Muscle layer of colon (tissue), 2 donors: ENCODE measurements around the gene NEGR1.

Experiments used
- H3K27ac ChIP-seq: one replicate; pipeline ENCODE4 v1.7.0; 2013; ENCODE audit warnings: low read depth, mild to moderate bottlenecking, low read length, moderate library complexity
- H3K27me3 ChIP-seq, 2 donors: one replicate each; pipeline ENCODE4 v1.7.0; 2013; ENCODE audit warnings: low read length in 2 of 2, mild to moderate bottlenecking in 2 of 2; ENCODE audit not compliant: insufficient read depth in 2 of 2, control insufficient read depth in 1 of 2
- H3K36me3 ChIP-seq: one replicate; pipeline ENCODE4 v1.7.0; 2013; ENCODE audit warnings: mild to moderate bottlenecking, low read length; ENCODE audit not compliant: insufficient read depth
- H3K4me1 ChIP-seq: one replicate; pipeline ENCODE4 v1.7.0; 2013; ENCODE audit warnings: mild to moderate bottlenecking, low read length; ENCODE audit not compliant: insufficient read depth
- H3K4me3 ChIP-seq, 2 donors: one replicate each; pipeline ENCODE4 v1.7.0; 2013; ENCODE audit warnings: low read length in 2 of 2, low read depth in 1 of 2, mild to moderate bottlenecking in 1 of 2, moderate library complexity in 1 of 2
- H3K9ac ChIP-seq: one replicate; pipeline ENCODE4 v1.7.0; 2013; ENCODE audit warnings: low read length
- H3K9me3 ChIP-seq: one replicate; pipeline ENCODE4 v1.7.0; 2013; ENCODE audit warnings: mild to moderate bottlenecking, low read length
- donor health status: abdominal sarcoma.
- donor health status: Adenocarcinoma of cecum.

NEGR1 gene

GRCh38 chr1:71621785-71622184, 660.6 kb downstream of the NEGR1 start:
- no peaks in the 10 kb centered on the region for H3K27me3 ChIP-seq
- H3K36me3 ChIP-seq = no peaks in the 10 kb centered on the region
- H3K4me3 ChIP-seq = no peak overlapping the region
- no peak overlapping the region for H3K27ac ChIP-seq
- peaks cover 4% of the 10 kb centered on the region for H3K4me1 ChIP-seq
- H3K9ac ChIP-seq = no peak overlapping the region
- H3K9me3 ChIP-seq = no peaks in the 10 kb centered on the region

DNA sequence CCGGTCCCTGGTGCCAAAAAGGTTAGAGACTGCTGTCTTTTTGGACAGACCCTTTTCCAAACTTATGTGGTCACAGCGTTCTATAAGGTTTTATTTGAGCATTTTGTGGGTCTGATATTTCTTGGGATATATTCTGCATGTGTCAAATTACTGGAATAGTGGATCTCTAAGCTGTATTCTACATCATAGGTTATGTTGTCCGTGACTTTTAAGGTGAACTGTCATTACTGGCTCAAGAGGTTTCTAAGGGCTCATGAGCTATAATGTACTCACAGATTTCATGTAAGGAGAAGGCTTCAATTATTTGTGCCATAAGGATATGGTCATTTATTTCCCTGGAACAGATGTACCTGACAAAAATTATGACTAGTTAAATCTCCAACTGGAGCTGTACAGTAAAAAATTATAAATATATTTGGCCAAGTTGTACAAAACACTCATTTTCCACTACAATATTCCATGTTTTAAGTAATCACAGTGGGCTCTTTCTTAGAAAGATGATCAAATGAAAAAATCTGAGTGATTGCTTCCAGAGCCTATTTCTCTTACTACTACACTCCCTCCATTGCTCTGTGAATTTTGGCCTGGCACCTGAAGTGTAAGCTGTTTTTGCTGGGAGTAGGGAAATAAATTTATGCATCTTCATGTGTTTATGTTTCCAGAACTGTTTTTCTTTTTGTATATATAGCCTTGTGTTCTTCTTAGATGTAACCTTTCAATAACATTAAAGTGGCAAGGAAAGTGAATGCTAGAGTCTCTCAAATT, 663.4 kb downstream of the NEGR1 start:
- Histone ChIP-seq H3K36me3 (no peaks in the 10 kb centered on the region), H3K4me1 (peaks cover 4% of the 10 kb centered on the region)

GRCh38 chr1:71618191-71618590, 664.1 kb downstream of the NEGR1 start:
- Histone ChIP-seq H3K9ac (no peak overlapping the region), H3K27me3 (no peaks in the 10 kb centered on the region), H3K4me3 (no peak overlapping the region), H3K9me3 (no peaks in the 10 kb centered on the region), H3K4me1 (peaks cover 4% of the 10 kb centered on the region), H3K27ac (no peak overlapping the region), H3K36me3 (no peaks in the 10 kb centered on the region)

More for the DNA sequence above, 663.4 kb downstream of the NEGR1 start:
- H3K9ac ChIP-seq = no peak overlapping the region
- H3K27ac ChIP-seq = no peak overlapping the region
- H3K4me3 ChIP-seq = no peak overlapping the region
- no peaks in the 10 kb centered on the region for H3K27me3 ChIP-seq
- H3K9me3 ChIP-seq = no peaks in the 10 kb centered on the region

DNA sequence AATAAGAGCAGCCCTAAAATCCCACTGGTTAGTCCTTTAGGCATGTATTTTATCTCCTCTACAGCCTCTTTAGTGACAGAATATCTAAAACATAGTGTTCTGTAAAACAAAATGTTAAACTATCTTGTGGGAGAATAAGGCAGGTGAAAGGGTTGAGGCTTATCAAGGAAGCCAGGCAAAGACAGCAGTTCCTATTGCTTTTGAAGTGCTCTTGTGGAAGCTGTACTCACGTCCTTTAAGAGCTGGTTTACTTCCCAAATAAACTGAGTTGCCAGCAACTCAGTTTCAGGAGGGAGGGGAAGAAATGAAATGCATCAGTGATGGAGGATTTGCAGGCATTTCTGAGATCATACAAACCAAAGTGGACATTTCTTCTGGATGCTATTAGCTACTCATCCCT, 671.9 kb downstream of the NEGR1 start:
- Histone ChIP-seq H3K36me3 (peaks cover 15% of the 10 kb centered on the region), H3K27ac (no peak overlapping the region), H3K4me1 (no peaks in the 10 kb centered on the region), H3K9me3 (no peaks in the 10 kb centered on the region), H3K9ac (no peak overlapping the region), H3K27me3 (no peaks in the 10 kb centered on the region), H3K4me3 (no peak overlapping the region)

GRCh38 chr1:71603044-71603776, 679.1 kb downstream of the NEGR1 start:
- no peaks in the 10 kb centered on the region for H3K27me3 ChIP-seq
- H3K4me1 ChIP-seq = no peaks in the 10 kb centered on the region
- peaks cover 9% of the 10 kb centered on the region for H3K36me3 ChIP-seq
- no peak overlapping the region for H3K27ac ChIP-seq
- H3K4me3 ChIP-seq = no peak overlapping the region
- H3K9me3 ChIP-seq = no peaks in the 10 kb centered on the region
- H3K9ac ChIP-seq = no peak overlapping the region

DNA sequence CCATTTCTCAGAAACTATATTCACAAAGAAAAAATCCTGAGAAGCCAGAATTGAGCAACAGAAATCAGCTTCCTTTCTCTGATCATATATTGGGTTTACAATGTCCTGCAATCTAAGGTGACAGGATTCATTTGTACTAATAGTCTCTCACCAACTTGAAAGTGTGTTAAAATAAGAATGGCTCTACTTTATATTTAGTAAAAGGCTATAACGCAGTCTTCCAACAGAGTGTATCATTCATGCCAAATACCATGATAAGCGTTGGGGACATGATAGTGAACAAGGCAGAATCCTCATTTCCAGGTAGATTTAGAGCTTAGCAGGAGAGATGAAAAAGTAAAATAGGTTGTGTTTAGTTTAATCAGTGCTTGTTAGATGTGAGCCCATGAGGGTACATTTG, 682.3 kb downstream of the NEGR1 start:
- no peaks in the 10 kb centered on the region for H3K9me3 ChIP-seq
- no peak overlapping the region for H3K27ac ChIP-seq
- no peak overlapping the region for H3K4me3 ChIP-seq
- H3K27me3 ChIP-seq = no peaks in the 10 kb centered on the region
- peaks cover 5% of the 10 kb centered on the region for H3K36me3 ChIP-seq
- H3K4me1 ChIP-seq = no peaks in the 10 kb centered on the region
- H3K9ac ChIP-seq = no peak overlapping the region

- no peaks in the 10 kb centered on the region for H3K9me3 ChIP-seq
- H3K36me3 ChIP-seq = peaks cover 5% of the 10 kb centered on the region
- no peak overlapping the region for H3K27ac ChIP-seq
- H3K27me3 ChIP-seq = no peaks in the 10 kb centered on the region
- H3K4me3 ChIP-seq = no peak overlapping the region
- H3K4me1 ChIP-seq = no peaks in the 10 kb centered on the region
- H3K9ac ChIP-seq = no peak overlapping the region
These were observed 683.0 kb downstream of the NEGR1 start for GRCh38 chr1:71599306-71599705.

DNA sequence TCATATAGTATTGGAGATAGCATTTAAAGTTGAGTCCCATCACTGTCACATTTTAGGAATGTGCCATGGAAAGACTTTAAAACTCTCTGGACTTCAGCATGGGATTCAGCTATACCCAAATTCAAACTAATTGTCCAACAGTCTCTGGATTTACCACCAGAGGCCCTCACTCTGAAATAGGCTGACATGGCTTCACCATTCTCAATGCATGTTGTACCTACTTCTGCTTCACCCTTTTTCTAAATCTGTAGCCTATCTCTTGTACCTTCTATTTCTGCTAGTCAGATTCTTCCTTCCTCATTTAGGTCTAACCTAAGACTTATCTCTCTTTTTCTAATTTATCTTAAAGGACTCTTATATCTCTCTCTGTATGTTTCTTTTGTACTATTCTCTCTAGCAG, 688.8 kb downstream of the NEGR1 start:
- Histone ChIP-seq H3K4me3 (no peak overlapping the region), H3K9ac (no peak overlapping the region), H3K36me3 (no peaks in the 10 kb centered on the region), H3K9me3 (no peaks in the 10 kb centered on the region), H3K27me3 (no peaks in the 10 kb centered on the region), H3K4me1 (no peaks in the 10 kb centered on the region), H3K27ac (no peak overlapping the region)

DNA sequence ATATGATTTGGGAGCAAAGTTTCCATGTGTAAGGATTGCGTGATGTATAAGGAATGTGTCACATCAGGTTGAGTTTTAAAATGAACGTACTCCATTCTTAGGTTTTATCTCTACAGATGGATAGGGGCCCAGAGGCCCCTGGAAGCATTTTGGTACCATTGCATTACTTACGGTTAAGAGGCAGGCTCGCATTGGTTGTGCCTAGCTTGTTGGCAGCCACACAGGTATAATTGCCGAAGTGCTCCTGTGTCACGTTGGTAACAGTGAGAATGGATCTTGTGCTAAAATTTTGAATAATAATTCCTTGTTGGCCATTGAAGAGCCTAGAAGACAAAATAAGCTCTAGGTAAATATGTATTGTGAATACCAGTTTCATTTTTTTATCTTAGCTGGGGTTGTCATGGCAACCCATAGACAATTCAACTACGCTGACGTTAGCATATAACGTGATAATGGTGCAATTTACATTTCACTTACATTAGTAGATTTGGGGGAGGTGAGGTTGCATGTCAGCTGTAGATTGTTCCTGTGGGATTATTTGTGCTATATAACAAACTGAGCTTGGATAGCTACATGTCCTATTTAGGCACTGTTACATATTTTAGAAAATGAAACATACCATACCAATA, 689.6 kb downstream of the NEGR1 start:
- Histone ChIP-seq H3K27ac (no peak overlapping the region), H3K4me3 (no peak overlapping the region), H3K9me3 (no peaks in the 10 kb centered on the region), H3K36me3 (no peaks in the 10 kb centered on the region), H3K27me3 (no peaks in the 10 kb centered on the region), H3K9ac (no peak overlapping the region), H3K4me1 (no peaks in the 10 kb centered on the region)

- Histone ChIP-seq H3K9ac (no peak overlapping the region), H3K27ac (no peak overlapping the region), H3K27me3 (no peaks in the 10 kb centered on the region), H3K9me3 (no peaks in the 10 kb centered on the region), H3K4me1 (no peaks in the 10 kb centered on the region), H3K4me3 (no peak overlapping the region), H3K36me3 (no peaks in the 10 kb centered on the region)
These were observed 693.3 kb downstream of the NEGR1 start for GRCh38 chr1:71589005-71589404.

DNA sequence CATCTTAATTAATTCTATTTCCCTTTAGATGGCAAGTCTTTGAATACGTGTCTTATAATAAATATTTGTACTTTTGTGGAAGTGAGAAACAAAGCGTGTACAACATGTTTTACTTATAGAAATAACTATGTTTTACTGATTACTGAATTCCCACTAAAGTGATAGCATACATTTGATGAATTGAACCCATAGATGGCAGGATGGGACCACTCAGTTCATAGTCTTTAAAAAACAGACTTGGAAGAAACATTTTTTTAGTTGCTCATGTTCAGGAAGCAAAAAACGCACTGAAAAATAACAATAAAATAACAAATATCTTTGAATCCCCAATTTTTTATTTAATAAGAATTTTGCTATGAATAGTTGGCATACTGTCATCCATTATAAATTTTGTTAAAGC, 694.4 kb downstream of the NEGR1 start:
- Histone ChIP-seq H3K4me1 (no peaks in the 10 kb centered on the region), H3K9me3 (no peaks in the 10 kb centered on the region), H3K9ac (no peak overlapping the region), H3K36me3 (no peaks in the 10 kb centered on the region), H3K27ac (no peak overlapping the region), H3K27me3 (no peaks in the 10 kb centered on the region), H3K4me3 (no peak overlapping the region)
